GM12801 (cell line): ENCODE measurements around the gene OR6C68.

ENCODE experiments used
- CTCF ChIP-seq: IDR thresholded peaks from one replicate; pipeline ENCODE4 v1.5.1; 2011; ENCODE audit warnings: control low read depth; ENCODE audit not compliant: insufficient read length; ENCODE audit errors: extremely low read depth

OR6C68 gene

DNA sequence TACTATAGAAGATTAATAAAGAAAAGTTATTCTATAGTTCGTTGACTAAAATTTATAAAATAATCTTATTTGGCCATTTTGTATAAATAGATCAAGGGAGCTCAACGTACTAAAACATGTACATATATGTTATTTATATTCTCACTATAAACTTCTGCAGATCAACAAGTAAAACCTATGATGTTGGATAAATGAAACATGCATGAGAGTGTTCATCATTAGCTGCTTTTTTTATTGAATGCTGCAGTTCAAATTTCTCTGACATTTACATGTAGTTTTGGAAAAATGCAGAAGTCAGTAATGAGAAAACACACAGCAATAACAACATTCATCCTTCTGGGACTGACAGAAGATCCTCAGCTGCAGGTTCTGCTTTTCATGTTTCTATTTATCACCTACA lies at the start of gene OR6C68:
Gene OR6C68 (plus strand): TSS at position 301 of the 400 bp plus-strand sequence. CDS start 0 bp downstream, at position 301.
- TF ChIP-seq CTCF = no peak

DNA sequence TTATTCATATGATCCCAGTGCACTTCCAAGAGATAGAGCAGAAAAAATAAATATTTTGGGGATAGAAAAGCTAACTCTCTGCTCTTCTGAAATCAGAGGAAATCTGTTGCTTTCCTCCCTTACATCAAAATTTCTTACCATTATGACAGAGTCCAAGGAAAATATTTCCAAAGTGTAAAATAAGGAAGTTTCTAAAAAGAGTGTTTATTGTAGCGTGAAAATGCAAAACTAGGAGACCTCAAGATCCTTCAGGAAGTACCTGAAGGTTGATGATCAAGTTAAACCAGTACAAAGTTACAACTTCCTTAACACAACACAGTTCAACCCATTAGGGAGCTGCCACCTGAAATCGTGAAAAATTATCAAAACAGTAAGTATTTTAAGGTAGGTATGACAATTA lies 48.4 kb upstream of the OR6C68 start, which contains the start of gene OR6C2:
Gene OR6C2 (plus strand): TSS at position 301 of the 400 bp plus-strand sequence. CDS start 8,138 bp downstream, outside the sequence.
- TF ChIP-seq CTCF = no peak

DNA sequence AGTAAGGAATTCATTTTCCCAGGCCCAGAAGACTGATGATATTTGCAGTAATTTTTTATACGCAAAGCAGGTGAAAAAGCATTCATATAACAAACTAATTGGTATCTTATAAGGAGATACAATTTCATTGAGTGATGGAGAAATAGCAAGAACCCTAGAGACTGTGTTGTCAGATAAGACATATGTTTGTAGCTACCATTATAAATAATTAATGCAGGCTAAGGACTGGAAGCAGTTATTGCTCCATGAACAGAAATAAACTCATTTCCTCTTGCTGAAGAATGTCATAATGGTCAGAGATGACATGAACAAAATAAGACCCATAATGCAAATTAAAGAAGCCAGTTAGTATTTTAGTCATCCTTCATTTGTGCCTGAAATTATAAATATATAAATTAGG lies 46.8 kb upstream of the OR6C68 start:
- TF ChIP-seq CTCF = no peak

DNA sequence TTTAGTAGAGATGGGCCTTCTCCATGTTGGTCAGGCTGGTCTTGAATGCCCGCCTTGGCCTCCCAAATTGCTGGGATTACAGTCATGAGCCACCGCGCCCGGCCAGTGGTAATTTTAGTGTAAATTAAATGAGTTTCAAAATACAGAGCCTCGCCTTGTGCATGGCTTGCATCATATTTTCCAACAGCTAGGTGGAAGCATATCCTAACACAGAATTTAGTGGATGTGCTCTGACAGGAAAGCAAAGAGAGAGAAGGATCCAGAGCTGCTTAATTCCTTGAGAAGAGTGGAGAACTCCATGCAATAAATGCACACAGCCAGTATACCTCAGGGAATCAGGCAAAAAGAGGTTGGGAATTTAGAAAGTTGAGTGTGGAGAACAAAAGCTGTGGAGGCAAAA lies 45.9 kb upstream of the OR6C68 start:
- no peak for TF ChIP-seq CTCF

GRCh38 chr12:55448825-55449224 lies 43.4 kb upstream of the OR6C68 start:
- no peak for TF ChIP-seq CTCF

- no peak for TF ChIP-seq CTCF
These were observed 24.3 kb upstream of the OR6C68 start for GRCh38 chr12:55467836-55468235.

DNA sequence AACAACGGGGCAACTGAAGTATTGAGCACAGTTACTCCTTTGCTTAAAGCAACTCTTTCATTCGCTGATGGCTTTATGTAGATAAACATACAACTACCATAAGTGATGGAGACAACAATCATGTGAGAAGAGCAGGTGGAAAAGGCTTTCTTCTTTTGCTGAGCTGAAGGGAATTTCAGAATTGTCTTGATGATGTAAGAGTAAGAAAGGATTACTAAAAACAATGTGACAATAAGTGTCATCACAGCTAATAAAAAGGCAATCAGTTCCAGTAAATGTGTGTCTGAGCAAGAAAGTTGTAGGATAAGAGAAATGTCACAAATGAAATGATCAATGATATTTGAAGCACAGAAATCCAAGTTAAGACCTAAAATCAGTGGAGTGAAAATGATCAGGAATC lies 22.9 kb upstream of the OR6C68 start:
- TF ChIP-seq CTCF = no peak
